Stomach (tissue), 4 donors: ENCODE results near the gene ASB16.

Experiments used
- POLR2AphosphoS5 ChIP-seq, 3 donors: sonication (generic); formaldehyde crosslinking; IDR thresholded peaks; one replicate each; pipeline ENCODE4 v1.6.1; 2016; ENCODE audit warnings: antibody characterized with exemption in 3 of 3
- TF ChIP-seq, protein P1 (sequence below), 7 experiments: fragments of 450-650 bp in 4 of 7; fragments of 200-600 bp in 3 of 7; sonication (generic) in 3 of 7; IDR thresholded peaks; one replicate each; pipeline ENCODE4 v1.5.1; 2016 to 2019; ENCODE audit warnings: antibody characterized with exemption in 7 of 7, control low read depth in 2 of 7, mild to moderate bottlenecking in 1 of 7

DNA sequence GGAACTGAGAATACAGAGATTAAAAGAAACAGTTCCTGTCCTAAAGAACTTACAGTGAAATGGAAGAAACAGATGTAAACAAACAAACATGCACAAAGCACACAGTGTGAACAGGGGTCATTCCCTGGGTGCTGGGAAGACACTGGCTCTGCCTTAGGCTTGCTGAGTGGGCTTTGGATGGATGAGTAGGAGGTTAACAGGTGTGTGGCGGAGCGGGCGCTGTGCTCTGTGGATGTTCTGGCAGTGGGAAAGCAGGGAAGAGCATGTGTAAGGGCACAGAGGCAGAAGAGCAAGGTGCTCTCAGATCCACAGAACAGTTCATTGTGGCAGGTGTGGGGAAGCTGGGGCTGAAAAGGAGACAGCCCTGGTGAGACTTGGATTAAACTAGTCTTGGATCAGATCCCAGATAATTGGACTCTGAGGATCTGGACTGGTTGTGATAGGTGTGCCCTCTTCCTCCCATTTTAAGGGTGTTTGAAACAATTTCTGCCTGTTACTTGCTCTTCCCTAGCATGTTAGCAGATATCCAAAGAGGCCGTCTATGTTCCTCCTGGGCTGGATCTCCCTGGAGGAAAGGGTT, 20.7 kb upstream of the ASB16 start:
- TF ChIP-seq, protein P1, sequence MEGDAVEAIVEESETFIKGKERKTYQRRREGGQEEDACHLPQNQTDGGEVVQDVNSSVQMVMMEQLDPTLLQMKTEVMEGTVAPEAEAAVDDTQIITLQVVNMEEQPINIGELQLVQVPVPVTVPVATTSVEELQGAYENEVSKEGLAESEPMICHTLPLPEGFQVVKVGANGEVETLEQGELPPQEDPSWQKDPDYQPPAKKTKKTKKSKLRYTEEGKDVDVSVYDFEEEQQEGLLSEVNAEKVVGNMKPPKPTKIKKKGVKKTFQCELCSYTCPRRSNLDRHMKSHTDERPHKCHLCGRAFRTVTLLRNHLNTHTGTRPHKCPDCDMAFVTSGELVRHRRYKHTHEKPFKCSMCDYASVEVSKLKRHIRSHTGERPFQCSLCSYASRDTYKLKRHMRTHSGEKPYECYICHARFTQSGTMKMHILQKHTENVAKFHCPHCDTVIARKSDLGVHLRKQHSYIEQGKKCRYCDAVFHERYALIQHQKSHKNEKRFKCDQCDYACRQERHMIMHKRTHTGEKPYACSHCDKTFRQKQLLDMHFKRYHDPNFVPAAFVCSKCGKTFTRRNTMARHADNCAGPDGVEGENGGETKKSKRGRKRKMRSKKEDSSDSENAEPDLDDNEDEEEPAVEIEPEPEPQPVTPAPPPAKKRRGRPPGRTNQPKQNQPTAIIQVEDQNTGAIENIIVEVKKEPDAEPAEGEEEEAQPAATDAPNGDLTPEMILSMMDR (IDR thresholded peaks at IDR 0.05), result no peak
- TF ChIP-seq POLR2AphosphoS5 (IDR thresholded peaks at IDR 0.05), result no peak
